ENCODE data around the gene PPP2R5D.

PPP2R5D gene

DNA sequence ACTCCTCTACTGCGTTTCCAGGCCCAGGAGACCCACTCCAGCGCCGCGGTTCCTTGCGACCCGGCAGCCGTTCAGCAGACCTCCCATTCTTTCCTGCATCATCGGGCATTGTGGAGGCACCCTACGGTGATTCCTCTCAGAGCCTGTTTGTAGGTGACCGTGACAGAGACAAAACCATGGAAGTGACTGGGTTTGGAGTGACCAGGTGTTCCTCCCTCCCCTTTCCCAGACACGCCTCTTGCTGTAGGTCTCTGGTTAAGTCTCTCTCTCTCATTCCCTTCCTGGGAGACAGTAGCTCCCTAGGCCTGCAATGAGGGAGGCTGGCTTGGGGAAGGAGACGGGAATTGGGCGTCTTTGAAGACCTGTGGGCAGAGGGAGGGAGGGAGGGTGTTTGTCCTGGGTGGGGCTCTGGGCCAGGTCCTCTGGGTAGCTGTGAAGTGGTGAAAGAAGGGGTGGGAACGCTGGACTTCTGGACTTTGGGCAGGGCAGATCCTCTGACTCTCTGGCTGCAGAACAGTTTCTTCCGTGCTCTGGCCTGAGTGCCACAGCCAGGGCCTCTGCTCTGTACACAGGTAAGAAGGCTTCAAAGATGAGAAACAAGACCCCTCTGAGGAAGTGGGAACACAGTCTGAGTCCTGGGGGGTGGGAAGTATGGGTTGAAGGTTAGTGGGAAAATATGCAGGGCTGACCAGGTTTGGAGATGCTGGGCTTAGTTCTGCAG, 75.8 kb downstream of the PPP2R5D start:
- no peak for DNase-seq

DNA sequence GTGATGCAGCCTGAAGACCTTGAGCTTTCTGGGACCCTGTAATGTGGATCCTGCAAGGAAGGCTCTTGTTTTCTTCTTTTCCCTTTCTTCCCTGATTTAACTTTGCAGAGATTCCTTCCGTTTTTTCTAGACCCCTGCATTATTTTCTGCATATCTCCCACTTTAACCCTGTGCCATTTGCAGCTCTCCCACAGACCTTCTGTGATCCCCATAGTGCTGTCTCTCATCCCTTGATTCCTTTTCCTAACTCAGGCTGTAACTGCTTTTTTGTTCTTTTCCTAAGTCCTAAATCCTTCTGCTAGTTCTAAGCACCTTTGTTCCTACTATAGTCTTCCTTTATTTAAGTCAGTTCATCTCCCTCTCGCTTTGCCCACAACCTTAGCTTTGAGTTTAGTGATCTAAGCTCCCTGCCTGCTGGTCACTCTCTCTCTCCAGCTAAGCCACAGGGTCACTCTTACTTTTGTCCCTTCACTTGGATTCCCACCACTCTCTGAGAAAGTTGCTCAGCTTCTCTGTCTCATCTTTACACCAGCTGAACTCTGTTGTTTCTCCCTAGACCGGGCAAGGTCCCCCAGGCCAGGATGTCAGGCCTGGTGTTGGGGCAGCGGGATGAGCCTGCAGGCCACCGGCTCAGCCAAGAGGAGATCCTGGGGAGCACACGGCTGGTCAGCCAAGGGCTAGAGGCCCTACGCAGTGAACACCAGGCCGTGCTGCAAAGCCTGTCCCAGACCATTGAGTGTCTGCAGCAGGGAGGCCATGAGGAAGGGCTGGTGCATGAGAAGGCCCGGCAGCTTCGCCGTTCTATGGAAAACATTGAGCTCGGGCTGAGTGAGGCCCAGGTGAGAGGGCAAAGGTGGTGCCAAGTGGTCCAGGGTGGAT, 76.6 kb downstream of the PPP2R5D start:
- no peak for DNase-seq

DNA sequence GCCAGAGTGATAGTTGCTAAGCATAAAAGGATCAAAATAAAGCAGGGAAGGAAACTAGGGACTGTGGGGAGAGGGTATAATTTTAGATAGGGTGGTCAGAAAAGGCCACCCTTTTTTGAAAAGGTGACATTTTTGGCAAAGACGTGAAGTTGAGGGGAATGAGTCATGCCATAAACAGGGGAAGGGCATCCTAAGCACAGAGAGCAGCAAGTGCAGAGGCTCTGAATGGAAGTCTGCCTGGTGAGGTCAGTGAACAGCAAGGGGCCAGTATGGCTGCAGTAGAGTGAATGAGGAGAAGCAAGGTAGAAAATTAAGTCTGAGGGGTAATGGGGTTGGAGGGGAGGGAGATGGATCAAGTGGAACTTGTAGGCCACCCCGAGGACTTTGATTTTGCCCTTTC, 77.5 kb downstream of the PPP2R5D start:
- no peak for DNase-seq
